Hippocampal formation (tissue), 2 donors: ENCODE results near the gene TEX264.
A peak's percentile ranks its signal among the peaks of the same experiment; 100 is the strongest.

Experiments used
- DNase-seq, 2 donors: peaks; one replicate each; lab custom pipeline; 2025; lab: John Stamatoyannopoulos, UW

The TEX264 gene

GRCh38 chr3:51673802-51674654 is 3.0 kb downstream of the TEX264 start:
- DNase-seq: no peak

GRCh38 chr3:51675201-51675611 is 4.2 kb downstream of the TEX264 start:
- no peak for DNase-seq

DNA sequence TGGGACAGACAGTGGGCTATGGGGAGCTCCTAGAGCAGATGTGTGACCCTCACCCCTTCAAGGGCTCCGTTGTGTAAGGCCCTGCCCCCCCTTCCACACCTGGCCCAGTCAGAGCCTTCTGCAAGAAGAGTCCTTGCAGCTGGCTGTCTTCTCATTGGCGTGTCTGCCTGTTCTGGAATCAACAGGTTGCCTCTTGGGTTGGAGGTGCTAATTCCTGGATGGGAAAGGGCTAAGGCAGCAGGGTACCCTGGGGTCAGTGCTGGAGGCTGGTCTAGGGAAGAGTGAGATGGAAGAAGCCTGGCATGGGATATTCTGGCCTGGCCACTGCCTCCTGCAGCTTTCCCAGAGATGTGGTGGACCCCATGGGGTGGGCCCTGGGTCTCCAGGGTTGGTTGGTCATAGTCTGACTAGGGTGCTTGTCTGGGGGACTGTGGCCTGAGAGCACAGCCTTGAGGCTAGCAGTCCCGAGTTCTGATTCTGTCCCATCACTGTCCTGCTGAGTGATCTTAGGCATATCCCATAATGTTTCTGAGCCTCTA is 5.1 kb downstream of the TEX264 start:
- no peak for DNase-seq

DNA sequence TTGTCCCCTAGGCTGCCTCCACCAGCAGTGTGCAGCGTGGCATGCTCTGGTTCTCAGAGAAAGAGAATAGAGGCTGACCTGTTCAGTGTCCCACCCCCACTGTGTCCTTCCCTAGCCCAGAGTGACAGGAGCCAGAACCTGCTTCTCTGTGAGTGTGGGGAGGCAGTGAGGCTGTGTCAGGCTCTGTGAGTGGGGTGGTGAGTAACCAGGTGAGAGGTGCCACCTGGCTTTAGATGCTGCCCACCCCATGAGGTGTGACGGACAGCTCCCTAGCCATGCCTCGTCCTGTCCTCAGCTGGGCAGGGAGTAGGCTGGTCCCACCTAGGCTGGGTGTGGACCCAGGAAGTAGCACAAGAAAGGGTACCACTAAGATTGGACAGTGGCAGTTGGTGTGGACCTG is 6.3 kb downstream of the TEX264 start:
- no peak for DNase-seq

DNA sequence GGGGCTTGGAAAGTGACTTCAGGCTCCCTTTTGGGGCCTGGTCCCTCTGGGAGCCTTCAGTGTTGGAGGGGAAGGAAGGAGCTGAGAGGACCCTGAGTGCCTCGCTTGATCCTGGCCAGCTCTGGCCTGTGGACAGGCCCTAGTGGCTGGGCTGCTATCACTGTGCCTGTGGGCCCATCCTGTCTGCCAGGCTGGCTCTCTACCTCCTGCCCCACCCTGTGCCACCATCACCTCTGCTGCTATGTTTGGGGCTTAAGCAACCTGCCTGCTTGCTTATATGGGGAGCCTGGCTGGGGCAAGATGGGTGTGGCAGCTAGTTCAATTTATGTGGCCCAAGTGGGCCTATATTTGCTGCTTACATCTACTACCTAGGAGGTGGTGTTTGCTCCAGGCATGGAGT is 7.1 kb downstream of the TEX264 start:
- DNase-seq: no peak

DNA sequence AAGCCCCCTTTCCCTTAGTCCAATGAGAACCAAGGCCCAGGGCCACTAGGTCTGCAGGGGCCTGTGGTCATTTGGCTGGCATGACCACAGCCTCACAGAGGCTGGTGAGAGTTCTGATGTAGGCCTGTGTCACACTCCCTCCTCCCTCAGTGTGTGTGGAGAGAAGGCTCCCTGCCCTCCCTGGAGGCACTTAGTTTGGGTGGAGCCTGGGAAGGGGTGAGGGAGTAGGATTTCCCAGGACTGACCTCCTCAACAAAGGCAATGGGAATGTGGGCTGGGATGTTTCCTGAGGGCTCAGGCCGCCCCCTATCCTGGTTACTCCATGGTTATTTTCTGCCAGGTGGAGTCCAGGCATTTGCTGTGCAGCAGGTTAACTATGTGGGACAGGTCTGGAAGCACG is 7.6 kb downstream of the TEX264 start:
- DNase-seq: no peak

GRCh38 chr3:51679318-51679717 is 8.3 kb downstream of the TEX264 start:
- DNase-seq: no peak

- DNase-seq: no peak
These were observed 8.7 kb downstream of the TEX264 start for GRCh38 chr3:51679777-51680176.

- DNase-seq: no peak
These were observed 9.1 kb downstream of the TEX264 start for GRCh38 chr3:51680196-51680595.

GRCh38 chr3:51680663-51681230 is 9.7 kb downstream of the TEX264 start:
- no peak for DNase-seq

DNA sequence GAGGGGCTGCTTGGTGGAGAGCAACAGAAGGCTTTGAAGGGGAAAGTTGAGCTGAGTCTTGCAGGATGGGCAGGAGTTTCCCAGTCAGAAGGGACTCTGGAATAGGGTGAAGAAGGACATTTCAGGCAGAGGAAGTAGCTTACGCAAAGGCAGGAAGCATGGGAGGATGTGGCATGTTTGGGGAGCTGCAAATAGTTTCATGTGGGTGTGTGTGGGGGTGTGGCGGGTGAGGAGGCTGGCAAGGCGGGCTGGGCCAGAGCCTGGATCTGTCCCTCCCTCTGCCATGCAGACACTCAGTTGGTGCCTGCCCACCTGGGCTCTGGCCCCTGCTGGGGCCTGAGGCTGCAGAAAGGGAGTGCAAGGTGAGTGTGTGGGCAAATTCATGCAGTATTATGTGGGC is 10.4 kb downstream of the TEX264 start:
- DNase-seq: no peak

DNA sequence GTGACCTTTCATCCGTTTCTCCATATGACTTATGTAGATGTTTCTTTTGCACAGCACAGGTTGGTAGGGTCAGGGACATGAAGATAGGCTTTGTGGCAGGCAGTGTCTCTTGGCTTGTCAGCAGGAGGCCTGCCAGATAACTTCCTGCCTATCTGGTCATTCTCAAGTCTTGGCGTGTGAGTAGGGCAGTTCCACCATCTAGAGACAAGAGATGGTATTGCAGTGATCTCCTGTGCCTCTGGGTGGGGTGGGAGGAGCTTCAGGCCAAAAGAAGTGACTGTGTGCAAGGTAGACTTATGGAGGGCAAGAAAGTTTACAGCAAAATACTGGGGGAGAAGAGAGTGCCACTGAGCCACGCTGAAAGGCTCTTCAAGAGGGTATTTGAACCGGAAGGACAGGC is 11.0 kb downstream of the TEX264 start:
- peak; percentile 21 to 56 for DNase-seq

GRCh38 chr3:51682526-51682925 is 11.5 kb downstream of the TEX264 start:
- no peak for DNase-seq

DNA sequence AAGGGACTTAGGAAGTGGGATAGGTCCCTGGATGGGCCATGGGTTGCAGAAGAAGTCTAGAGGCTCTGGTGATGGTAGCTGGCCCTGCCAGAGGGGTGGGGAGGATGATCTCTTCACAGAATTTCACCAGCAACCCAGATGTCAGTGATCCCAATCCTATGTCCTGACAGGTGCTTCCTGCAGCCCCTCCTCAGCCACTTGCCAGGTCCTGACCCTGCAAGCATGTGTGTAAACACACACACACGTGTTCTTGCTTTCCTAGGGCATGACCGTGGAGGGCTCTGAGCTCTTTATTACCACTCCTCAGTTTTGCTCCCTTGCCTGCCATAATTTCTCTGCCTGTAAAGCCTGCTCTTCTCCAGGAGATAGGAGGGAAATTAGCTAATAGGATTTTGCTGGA is 12.5 kb downstream of the TEX264 start:
- no peak for DNase-seq

DNA sequence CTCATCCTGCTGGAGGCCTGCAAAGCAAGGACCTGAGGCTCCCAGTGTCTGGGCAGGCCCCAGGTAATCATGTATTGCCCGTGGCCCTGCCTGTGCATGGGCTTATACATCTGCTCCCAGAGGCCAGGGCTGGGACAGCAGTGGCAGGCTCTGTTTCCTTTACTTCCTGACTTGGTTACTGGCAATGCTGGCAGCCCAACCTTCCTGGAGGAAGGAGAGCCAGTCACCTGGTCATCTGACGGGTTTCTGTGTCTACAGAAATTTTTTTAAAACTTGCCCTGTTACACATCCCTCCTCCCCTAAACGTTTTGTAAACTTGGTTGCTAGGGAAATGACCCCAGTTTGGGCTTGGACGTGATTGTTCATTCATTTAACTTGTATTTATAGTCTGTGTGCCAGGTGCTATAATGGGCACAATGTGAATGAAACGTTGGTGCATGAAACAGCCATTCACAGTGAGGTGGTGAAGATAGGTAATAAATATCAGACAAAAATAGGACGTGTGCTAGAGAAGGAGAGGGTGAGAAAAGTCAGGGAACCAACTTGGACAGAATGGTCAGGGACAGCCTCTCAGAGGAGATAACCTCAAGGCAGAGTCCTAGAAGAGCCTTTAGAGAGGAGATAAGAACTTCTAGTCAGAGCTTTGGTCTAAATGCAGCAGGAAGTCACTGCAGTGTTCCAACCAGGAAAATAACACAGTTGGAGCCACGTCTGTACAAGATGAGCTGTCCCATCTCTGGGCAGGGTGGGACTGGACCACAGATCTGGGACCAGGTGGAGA is 14.1 kb downstream of the TEX264 start:
- DNase-seq: no peak

GRCh38 chr3:51686056-51686455 is 15.0 kb downstream of the TEX264 start:
- DNase-seq: no peak

DNA sequence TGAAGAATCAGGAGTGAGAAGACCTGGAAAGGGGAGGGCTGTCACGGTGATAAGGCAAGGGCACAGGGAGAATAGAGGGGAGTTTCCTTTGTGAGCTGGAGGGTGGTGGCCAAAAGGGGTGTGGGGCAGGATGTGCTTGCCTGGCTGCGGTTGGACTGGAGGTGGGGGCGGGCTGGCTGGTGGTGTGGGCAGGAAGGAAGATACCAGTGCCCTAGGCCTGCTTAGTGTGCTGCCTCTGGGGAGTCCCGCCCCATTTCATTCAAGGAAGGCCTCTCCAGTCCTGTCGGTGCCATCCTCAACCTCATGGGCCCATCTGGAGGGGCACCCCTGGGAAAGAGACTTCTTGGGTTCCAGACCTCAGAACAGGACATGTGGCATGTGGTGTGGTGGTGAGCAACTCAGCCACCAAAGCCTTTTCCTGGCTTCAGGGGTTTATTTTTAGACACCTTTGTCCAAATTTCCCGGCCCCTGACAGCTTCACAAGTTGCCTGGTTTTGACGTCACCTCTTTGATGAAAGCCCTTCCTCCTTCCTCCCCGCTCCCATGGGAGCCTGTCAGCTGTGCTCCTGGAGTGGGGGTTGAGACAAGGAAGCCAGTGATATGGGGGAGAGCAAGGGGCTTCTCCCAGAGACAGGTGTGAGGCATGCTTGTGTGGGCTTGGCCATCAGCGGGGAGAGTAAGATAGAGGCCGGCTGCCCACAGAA is 15.6 kb downstream of the TEX264 start:
- no peak for DNase-seq

GRCh38 chr3:51687431-51688205 is 16.6 kb downstream of the TEX264 start:
- no peak for DNase-seq

GRCh38 chr3:51688206-51688600 is 17.2 kb downstream of the TEX264 start:
- DNase-seq: no peak

- no peak for DNase-seq
These were observed 20.0 kb downstream of the TEX264 start for GRCh38 chr3:51691021-51691420.

GRCh38 chr3:51691949-51692348 is 20.9 kb downstream of the TEX264 start:
- no peak for DNase-seq
